GM12878 (cell line): Measurements from ENCODE around the gene ORM2. TPM values are rescaled to one million over a fixed set of nuclear protein-coding genes. Genes with fewer than 3 reads are reported as not detected.

ENCODE experiments used
- ATAC-seq: fragments of 200-7000 bp; cut with Tn5 transposase; 3 replicates; pipeline ENCODE4 v1.9.1; 2020; ENCODE audit warnings: mild to moderate bottlenecking, moderate library complexity
- BruUV-seq: library from RNA; stranded (reverse); fragments of 400-500 nt; replicated peaks from 2 replicates; lab custom pipeline; 2021; lab: Mats Ljungman, UMichigan
- CTCF ChIA-PET: fragments of 300-600 bp; sonication (Branson Sonifier 250); formaldehyde crosslinking; extraction: SDS; loops from one replicate; lab custom pipeline; 2021; ENCODE audit warnings: inconsistent platforms; lab: Yijun Ruan, JAX
- POLR2A ChIA-PET: fragments of 350-600 bp; formaldehyde crosslinking; extraction: SDS; loops from one replicate; lab custom pipeline; 2021; ENCODE audit warnings: inconsistent platforms; lab: Charles Lee
- RAD21 ChIA-PET: fragments of 300-600 bp; sonication (Branson Sonifier 250); formaldehyde crosslinking; loops from one replicate; lab custom pipeline; 2023; ENCODE audit warnings: antibody characterized with exemption; ENCODE audit not compliant: unreplicated experiment; lab: Charles Lee
- SMC1A ChIA-PET: fragments of 300-600 bp; sonication (Branson Sonifier 250); formaldehyde crosslinking; loops from one replicate; lab custom pipeline; 2023; ENCODE audit not compliant: unreplicated experiment, uncharacterized antibody; lab: Charles Lee
- DNase-seq: peaks from one replicate; pipeline ENCODE4 v3.0.0-alpha.2; 2011; ENCODE audit warnings: low read depth, low spot score
- FAIRE-seq: peaks from 3 replicates; lab custom pipeline; 2011; peaks lifted over from hg19 to GRCh38; lab: Jason Lieb, UNC
- H2AFZ ChIP-seq: 2 replicates; pipeline ENCODE4 v1.6.0; 2011; ENCODE audit warnings: low read depth, low read length, control low read depth; ENCODE audit not compliant: control insufficient read depth
- H3K27ac ChIP-seq: 2 replicates; pipeline ENCODE4 v1.5.1; 2011; ENCODE audit warnings: control low read depth; ENCODE audit not compliant: control insufficient read depth, insufficient read depth
- H3K27me3 ChIP-seq, 2 experiments: replicated peaks in 1 of 2; 2 replicates each; pipeline versions ENCODE4 v1.6.0 to v1.6.1; 2011; ENCODE audit warnings: low read length in 1 of 2; ENCODE audit not compliant: control insufficient read depth in 2 of 2, insufficient read depth in 2 of 2
- H3K36me3 ChIP-seq, 2 experiments: 2 replicates each; pipeline ENCODE4 v1.5.1; 2011; ENCODE audit warnings: low read length in 1 of 2; ENCODE audit not compliant: control insufficient read depth in 2 of 2, insufficient read depth in 2 of 2
- H3K4me1 ChIP-seq: 2 replicates; pipeline ENCODE4 v1.6.1; 2011; ENCODE audit warnings: mild to moderate bottlenecking, low read length, moderate library complexity, mixed read lengths; ENCODE audit not compliant: control insufficient read depth, insufficient read depth
- H3K4me2 ChIP-seq: 2 replicates; pipeline ENCODE4 v1.6.0; 2011; ENCODE audit warnings: control low read depth; ENCODE audit not compliant: control insufficient read depth, insufficient read depth
- H3K4me3 ChIP-seq: fragments of 200-600 bp; sonication (generic); 2 replicates; pipeline ENCODE4 v1.5.1; 2016
- H3K79me2 ChIP-seq: 2 replicates; pipeline ENCODE4 v1.6.0; 2011; ENCODE audit warnings: low read length; ENCODE audit not compliant: control insufficient read depth, insufficient read depth
- H3K9ac ChIP-seq: 2 replicates; pipeline ENCODE4 v1.8.0; 2011; ENCODE audit warnings: low read length, control low read depth, mixed read lengths; ENCODE audit not compliant: control insufficient read depth, insufficient read depth
- H3K9me3 ChIP-seq: replicated peaks from 3 replicates; pipeline ENCODE4 v1.5.1; 2011; ENCODE audit warnings: mild to moderate bottlenecking, low read length; ENCODE audit not compliant: control insufficient read depth, insufficient read depth
- H4K20me1 ChIP-seq: 2 replicates; pipeline ENCODE4 v1.6.0; 2011; ENCODE audit not compliant: control insufficient read depth, insufficient read depth
- ATF2 ChIP-seq: IDR thresholded peaks from 2 replicates; pipeline ENCODE4 v1.6.1; 2012; ENCODE audit warnings: low read length, inconsistent platforms
- RAD51 ChIP-seq: fragments of 450-650 bp; IDR thresholded peaks from 2 replicates; pipeline ENCODE4 v1.6.1; 2016; ENCODE audit warnings: moderate library complexity, mild to moderate bottlenecking, inconsistent platforms
- whole genome bisulfite sequencing: methylation state at CpG from one replicate; pipeline ENCODE4 v1.1.6; 2016; ENCODE audit warnings: low lambda C conversion rate; ENCODE audit not compliant: insufficient replicate concordance, insufficient coverage; ENCODE audit errors: missing lambda C conversion rate; 5-methylcytosine and 5-hydroxymethylcytosine counted together
- in situ Hi-C: fragments of 300-500 bp; cut with MboI; formaldehyde crosslinking; loops from 9 replicates; pipeline ENCODE4 v1.14.3; 2018; ENCODE audit warnings: mixed read lengths
- intact Hi-C: fragments of 100-400 bp; cut with micrococcal nuclease; formaldehyde crosslinking; loops from one replicate; pipeline ENCODE4 v1.14.2; 2022; ENCODE audit not compliant: unreplicated experiment
- polyA plus RNA-seq, 11 experiments: library from polyadenylated mRNA; depleted of rRNA in 4 of 11; unstranded in 6 of 11; stranded (reverse) in 5 of 11; fragments of >200 nt; fragmentation: Nextera tagmentation in 4 of 11; fragmentation: Illumina TruSeq in 1 of 11; extraction: Ambion mirVana in 4 of 11; extraction: Trizol in 1 of 11; gene quantifications; 1 replicate in 1 of 11; 2 replicates in 10 of 11; pipeline versions ENCODE4 v1.2.1 to v1.2.3, GENCODE V29; 2011 to 2016; ENCODE audit warnings: inconsistent platforms in 2 of 11, missing spikeins in 2 of 11, low read depth in 1 of 11
- total RNA-seq, 4 experiments: library from RNA; depleted of rRNA in 3 of 4; stranded (reverse); fragments of >200 nt in 3 of 4; fragmentation: Illumina TruSeq in 1 of 4; extraction: Trizol in 1 of 4; gene quantifications; 2 replicates each; pipeline versions ENCODE4 v1.2.1 to v1.2.3, GENCODE V29; 2013 to 2021
- TF ChIP-seq, protein P1 (sequence below): fragments of 450-650 bp; formaldehyde crosslinking; IDR thresholded peaks from 2 replicates; pipeline ENCODE4 v1.4.0; 2022; ENCODE audit warnings: mild to moderate bottlenecking, moderate library complexity

Gene ORM2
- total and polyA plus RNA-seq, 10 of the 15 experiments (the other 5 are each of a cell fraction or from before 2014, with no cell fraction given), result 0.64 TPM; not detected in 9

- TF ChIP-seq, protein P1, sequence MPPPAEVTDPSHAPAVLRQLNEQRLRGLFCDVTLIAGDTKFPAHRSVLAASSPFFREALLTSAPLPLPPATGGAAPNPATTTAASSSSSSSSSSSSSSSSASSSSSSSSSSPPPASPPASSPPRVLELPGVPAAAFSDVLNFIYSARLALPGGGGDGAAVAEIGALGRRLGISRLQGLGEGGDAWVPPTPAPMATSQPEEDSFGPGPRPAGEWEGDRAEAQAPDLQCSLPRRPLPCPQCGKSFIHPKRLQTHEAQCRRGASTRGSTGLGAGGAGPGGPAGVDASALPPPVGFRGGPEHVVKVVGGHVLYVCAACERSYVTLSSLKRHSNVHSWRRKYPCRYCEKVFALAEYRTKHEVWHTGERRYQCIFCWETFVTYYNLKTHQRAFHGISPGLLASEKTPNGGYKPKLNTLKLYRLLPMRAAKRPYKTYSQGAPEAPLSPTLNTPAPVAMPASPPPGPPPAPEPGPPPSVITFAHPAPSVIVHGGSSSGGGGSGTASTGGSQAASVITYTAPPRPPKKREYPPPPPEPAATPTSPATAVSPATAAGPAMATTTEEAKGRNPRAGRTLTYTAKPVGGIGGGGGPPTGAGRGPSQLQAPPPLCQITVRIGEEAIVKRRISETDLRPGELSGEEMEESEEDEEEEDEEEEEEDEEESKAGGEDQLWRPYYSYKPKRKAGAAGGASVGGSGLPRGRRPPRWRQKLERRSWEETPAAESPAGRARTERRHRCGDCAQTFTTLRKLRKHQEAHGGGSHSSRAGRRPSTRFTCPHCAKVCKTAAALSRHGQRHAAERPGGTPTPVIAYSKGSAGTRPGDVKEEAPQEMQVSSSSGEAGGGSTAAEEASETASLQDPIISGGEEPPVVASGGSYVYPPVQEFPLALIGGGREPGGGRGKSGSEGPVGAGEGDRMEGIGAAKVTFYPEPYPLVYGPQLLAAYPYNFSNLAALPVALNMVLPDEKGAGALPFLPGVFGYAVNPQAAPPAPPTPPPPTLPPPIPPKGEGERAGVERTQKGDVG, result no peak
Observed at GRCh38 chr9:114355821-114356220, 26.2 kb downstream of the ORM2 start (continued).

DNA sequence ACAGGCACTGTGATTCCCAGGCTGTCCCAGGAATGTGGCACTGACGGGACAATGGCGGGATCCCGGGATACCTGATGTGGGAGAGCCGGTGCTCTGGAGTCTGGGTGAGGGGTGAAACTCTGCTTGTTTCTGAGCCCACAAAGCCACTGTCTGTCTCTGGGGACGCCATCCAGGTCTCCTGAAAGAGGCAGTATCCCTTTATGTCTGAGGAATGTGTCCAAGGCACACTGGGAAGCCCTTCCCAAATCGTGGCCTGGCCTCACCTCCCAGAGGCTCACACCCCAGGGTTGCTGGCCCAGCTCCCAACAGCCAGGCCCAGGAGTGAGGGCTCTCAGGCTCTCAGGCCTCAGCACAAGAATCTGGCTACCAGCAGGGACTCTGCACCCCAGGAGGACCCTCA lies 27.1 kb downstream of the ORM2 start:
- DNase-seq (no peak), ATAC-seq (no peak), FAIRE-seq (no peak)
- intact Hi-C loops, result no loop called here
- ChIA-PET POLR2A (interaction anchor here (1.1 to 1.2 kb wide), 2 partner anchors 9 to 11 kb away, joined by 3 to 4 read pairs; no protein-coding TSS in a partner anchor), CTCF (interaction anchor here (1.0 kb wide), 1 partner anchor 34 kb away, joined by 4 read pairs; no protein-coding TSS in a partner anchor), RAD21 (no interaction called here), SMC1A (interaction anchor here (2.0 kb wide), 1 partner anchor 34 kb away, joined by 6 read pairs; no protein-coding TSS in a partner anchor)
- H3K27me3 ChIP-seq, result no peaks in the 10 kb centered on the region
- WGBS, result 100% methylated on average over 6 of the region's 6 CpGs
- BruUV-seq, result no TSS peak
- no peak overlapping the region for H3K4me3 ChIP-seq
- no peak overlapping the region for H3K4me2 ChIP-seq
- H4K20me1 ChIP-seq, result peaks cover 2% of the 10 kb centered on the region; the same call in 1 of the 2 replicates
- TF ChIP-seq ATF2, result no peak
- no peak for TF ChIP-seq RAD51
- in situ Hi-C loops, result no loop called here
- H3K27ac ChIP-seq, result no peak overlapping the region
- H3K9me3 ChIP-seq, result no peaks in the 10 kb centered on the region
- H3K36me3 ChIP-seq, result peaks cover 46 to 66% of the 10 kb centered on the region in 2 experiments
- H2AFZ ChIP-seq, result no peak overlapping the region
- H3K79me2 ChIP-seq, result no peaks in the 10 kb centered on the region
- no peak overlapping the region for H3K9ac ChIP-seq
- H3K4me1 ChIP-seq, result no peaks in the 10 kb centered on the region
